ENCODE results near the gene CERS2.
A peak's percentile ranks its signal among the peaks of the same experiment; 100 is the strongest.

The CERS2 gene

GRCh38 chr1:151009674-151010345 lies 35.2 kb upstream of the CERS2 start:
- no peaks in the 10 kb centered on the region for H3K27me3 ChIP-seq
- TF ChIP-seq CTCF (IDR thresholded peaks at IDR 0.05): no peak
- no peak overlapping the region for H3K4me3 ChIP-seq (ENCODE audit: low read depth in 1 of 2, low read length in 1 of 2)
- H3K9me3 ChIP-seq: no peaks in the 10 kb centered on the region
- peaks cover 29 to 42% of the 10 kb centered on the region in 2 experiments for H3K4me1 ChIP-seq (ENCODE audit: control insufficient read depth in 1 of 2, insufficient read depth in 1 of 2, low read depth in 1 of 2, low read length in 1 of 2)
- peaks cover 4% of the 10 kb centered on the region for H3K36me3 ChIP-seq
- H3K27ac ChIP-seq: peak overlapping the region; percentile 96

- no peak for TF ChIP-seq CTCF (IDR thresholded peaks at IDR 0.05)
- H3K27ac ChIP-seq: peak overlapping the region; percentile 96
- H3K27me3 ChIP-seq: no peaks in the 10 kb centered on the region
- peak overlapping the region; percentile 90 to 99 for H3K4me3 ChIP-seq (ENCODE audit: low read depth in 1 of 2, low read length in 1 of 2)
- H3K36me3 ChIP-seq: peaks cover 4% of the 10 kb centered on the region
- H3K4me1 ChIP-seq (ENCODE audit: control insufficient read depth in 1 of 2, insufficient read depth in 1 of 2, low read depth in 1 of 2, low read length in 1 of 2): peaks cover 33 to 48% of the 10 kb centered on the region in 2 experiments
- H3K9me3 ChIP-seq: no peaks in the 10 kb centered on the region
Observed at GRCh38 chr1:151009206-151009587, 34.6 kb upstream of the CERS2 start.

- Histone ChIP-seq H3K36me3 (peaks cover 4% of the 10 kb centered on the region), H3K9me3 (no peaks in the 10 kb centered on the region), H3K27me3 (no peaks in the 10 kb centered on the region), H3K27ac (peak within 1 kb of the TSS; percentile 96), H3K4me3 (ENCODE audit: low read depth in 1 of 2, low read length in 1 of 2) (peak within 1 kb of the TSS; percentile 90 to 99), H3K4me1 (ENCODE audit: control insufficient read depth in 1 of 2, insufficient read depth in 1 of 2, low read depth in 1 of 2, low read length in 1 of 2) (peaks cover 40 to 54% of the 10 kb centered on the region in 2 experiments)
- TF ChIP-seq CTCF (IDR thresholded peaks at IDR 0.05): peak; percentile 54
Observed at GRCh38 chr1:151008244-151009205, 33.9 kb upstream of the CERS2 start, which contains the start of gene PRUNE1. Gene PRUNE1, plus strand, starts transcription at chr1:151008449. Its CDS starts 184 bp downstream, at chr1:151008633.

DNA sequence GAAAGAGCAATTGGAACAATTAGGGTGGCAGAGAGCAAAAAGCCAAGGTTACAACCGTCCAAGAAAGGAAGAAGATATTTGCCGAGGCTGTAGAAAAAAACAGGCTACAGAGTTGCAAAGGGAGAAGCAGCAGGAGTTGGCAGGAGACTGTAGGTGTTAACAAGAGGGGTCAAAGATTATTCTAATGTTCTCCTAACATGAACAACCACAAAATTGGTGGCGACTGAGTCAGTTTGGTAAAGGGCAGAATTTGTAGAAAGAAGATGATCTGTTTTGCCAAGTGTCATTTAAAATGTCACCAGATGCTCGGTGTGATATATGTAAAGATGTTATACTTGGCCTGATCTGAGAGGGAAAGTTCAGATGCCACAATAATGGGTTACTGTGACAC lies 33.2 kb upstream of the CERS2 start:
- no peaks in the 10 kb centered on the region for H3K9me3 ChIP-seq
- peak overlapping the region; percentile 96 for H3K27ac ChIP-seq
- H3K36me3 ChIP-seq: peaks cover 1% of the 10 kb centered on the region
- H3K4me3 ChIP-seq (ENCODE audit: low read depth in 1 of 2, low read length in 1 of 2): peak overlapping the region; percentile 90 to 99
- H3K4me1 ChIP-seq (ENCODE audit: control insufficient read depth in 1 of 2, insufficient read depth in 1 of 2, low read depth in 1 of 2, low read length in 1 of 2): peaks cover 46 to 61% of the 10 kb centered on the region in 2 experiments
- H3K27me3 ChIP-seq: no peaks in the 10 kb centered on the region
- TF ChIP-seq CTCF (IDR thresholded peaks at IDR 0.05): no peak

DNA sequence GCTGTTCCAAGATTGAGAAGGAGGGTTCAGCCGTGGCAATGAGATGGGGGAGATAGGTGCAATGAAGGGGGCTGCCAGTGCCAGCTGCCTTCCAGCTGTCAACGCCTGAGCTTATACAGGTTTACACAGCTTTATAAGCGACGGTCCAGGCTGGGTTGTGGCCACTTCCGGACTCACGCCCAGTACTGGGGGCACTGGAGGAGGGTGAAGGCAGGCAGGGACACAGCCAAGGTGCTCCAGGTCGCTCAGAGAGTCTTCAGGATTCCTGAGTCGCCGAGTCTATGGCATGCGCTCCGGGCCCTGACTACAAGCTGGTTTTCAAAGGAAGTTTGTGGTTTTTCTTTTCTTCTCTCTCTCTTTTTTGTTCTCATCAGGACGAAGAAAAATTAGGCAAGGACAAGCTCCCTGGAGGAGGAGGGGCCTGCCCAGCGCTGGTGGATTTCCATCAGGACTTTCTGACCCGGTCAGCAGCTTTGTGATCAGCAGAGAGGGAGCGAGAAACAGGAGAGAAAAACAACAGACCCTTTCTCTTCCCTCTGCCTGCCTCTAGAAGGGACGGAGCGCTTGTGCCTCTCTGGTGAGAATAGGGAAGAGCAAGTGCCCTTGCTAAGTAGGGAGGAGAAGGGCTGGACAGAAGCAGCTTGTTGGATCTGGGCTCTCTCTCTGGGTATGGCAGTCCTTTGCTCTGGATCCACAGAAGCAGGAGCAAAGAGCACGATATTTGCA lies 31.9 kb upstream of the CERS2 start, which contains the start of gene MINDY1:
MINDY1 (minus strand) TSS at position 576 of the 726 bp plus-strand sequence. CDS start 4,285 bp downstream, outside the sequence.
- Histone ChIP-seq H3K36me3 (peaks cover 1% of the 10 kb centered on the region), H3K9me3 (no peaks in the 10 kb centered on the region), H3K27me3 (no peaks in the 10 kb centered on the region), H3K4me1 (ENCODE audit: control insufficient read depth in 1 of 2, insufficient read depth in 1 of 2, low read depth in 1 of 2, low read length in 1 of 2) (peaks cover 59 to 75% of the 10 kb centered on the region in 2 experiments), H3K4me3 (ENCODE audit: low read depth in 1 of 2, low read length in 1 of 2) (peak within 1 kb of the TSS; percentile 90 to 99), H3K27ac (peak within 1 kb of the TSS; percentile 96)
- TF ChIP-seq CTCF (IDR thresholded peaks at IDR 0.05): peak; percentile 73
